ENCODE results near the gene ACAA1.

ACAA1 gene

DNA sequence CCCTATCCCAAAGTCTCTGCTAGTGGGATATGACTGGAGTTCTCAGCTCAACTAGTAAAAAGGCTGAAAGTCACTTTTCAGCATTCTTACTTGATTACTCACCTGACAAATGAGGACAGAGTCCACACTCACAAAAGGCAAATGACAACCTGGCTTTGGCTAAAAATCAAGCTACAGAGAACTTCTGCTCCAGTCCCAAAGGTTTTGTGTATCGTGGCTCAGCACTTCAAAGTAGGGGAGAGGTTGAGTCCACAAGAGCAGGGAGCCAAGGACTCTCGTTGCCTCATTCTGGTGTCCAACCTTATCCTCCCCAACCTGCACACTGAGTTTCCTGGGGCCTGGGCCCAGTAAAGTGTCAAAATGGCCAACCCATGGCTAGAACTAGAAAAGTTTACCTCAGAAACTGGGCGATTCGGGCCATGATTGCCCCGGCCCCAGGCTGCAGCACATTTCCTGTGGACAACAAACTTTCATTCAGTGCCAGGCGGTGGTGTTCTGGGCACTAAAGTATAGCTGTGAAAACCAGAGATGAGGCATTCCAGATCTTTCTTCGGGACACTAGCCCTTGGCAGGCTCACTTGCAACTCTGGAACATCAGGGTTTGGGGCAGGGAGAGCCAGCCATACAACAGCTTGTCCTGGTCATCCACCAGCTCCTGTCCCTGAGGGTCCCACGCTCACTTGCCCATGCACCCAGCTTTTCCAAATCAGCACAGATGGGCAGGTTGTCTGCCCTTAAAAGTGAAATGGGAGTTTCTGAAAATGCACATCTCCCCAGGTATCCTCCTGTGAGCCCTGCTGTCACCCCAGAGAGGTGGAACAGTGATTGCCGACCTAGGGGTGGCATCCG, 3.1 kb downstream of the ACAA1 start:
- no peak for DNase-seq

DNA sequence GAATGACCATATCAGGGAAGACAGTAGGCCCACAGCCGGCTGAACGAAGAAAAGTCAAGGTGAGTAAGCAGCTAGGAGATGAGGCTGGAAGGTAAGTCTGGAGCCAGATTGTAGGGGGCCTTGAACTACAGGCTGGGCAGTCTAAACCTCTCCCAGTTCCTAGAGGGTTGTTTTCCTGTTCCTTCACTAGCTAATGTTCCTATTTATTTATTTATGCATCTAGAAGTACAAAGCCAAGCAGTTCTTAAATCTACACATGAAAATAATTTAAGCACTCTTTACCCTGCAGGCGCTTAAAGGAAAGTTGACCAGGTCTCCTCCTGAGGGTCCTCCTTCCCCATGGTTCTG, 3.7 kb downstream of the ACAA1 start:
- no peak for DNase-seq

DNA sequence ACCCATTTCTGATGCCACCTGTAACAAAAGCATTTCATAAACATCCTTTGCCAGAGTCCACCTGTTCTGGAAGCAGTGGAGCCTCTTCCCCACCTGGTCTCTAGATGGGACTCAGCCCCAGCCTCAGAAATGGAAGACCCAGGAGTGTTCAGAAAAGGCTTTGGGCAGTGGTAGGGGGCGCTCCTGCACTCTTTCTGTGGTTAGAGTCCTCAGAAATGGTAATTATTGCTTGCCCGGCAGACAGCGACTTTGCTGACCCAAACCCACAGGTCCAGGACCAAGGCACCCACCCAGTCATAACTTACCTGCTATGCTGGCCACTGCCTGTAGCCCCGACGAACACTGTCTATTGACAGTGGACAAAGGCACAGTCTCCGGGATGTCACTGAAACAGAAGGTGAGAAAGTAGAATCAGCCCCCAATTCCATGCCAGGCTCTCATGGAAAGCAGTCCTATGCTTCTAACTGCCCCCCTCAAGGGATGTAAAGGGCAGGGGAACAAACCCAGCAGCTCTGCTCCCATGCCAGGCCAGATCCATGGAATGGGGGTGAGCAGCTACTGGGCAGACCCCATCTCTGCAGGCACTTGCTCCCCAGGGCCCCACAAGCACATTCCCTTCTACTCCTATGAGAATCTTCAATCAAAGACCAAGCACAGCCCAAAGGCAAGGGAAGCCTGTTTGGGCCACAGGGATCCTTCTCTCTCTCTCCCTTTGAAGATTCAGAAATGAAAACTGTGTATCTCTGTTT, 5.1 kb downstream of the ACAA1 start:
- no peak for DNase-seq

DNA sequence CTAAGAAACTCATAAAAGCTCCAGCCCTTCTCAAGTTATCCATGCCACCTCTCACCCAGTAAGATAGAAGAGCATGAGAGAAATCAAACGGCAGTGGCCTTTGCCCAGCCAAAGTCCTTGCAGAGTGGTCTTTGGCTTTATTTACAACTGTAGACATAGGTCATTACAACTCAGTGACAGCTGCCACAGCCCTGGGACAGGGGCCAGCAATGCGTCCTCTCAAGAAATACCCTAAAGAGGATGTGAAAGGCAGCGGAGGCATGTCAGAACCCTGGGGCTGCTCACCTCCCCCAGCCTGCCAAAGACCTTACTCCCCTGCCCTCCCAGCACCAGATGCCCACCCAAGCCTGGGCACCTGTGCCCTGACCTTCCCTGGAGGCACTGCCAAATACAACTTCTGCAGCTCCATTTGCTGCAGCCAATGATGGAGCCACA, 6.3 kb downstream of the ACAA1 start:
- DNase-seq: no peak

DNA sequence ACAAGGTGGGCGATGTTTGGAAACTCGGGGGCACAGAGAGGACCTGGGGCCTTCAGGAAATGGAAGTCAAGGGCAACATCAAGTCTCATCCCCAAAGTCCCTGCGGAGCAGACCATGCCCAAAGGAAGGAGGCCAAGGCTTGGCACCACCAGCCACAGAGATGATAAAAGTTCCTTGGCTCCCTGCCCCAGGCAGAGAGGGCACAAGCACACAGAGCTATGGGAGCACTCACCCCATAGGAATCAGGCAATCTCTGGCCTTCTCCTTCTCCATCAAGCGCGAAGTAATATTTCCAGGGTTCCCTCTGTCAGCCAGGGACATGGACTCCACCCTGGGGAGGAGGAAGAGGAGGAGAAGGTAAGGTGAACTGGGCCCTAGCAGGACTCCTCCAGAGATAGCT, 7.9 kb downstream of the ACAA1 start:
- peak; percentile 10 for DNase-seq

DNA sequence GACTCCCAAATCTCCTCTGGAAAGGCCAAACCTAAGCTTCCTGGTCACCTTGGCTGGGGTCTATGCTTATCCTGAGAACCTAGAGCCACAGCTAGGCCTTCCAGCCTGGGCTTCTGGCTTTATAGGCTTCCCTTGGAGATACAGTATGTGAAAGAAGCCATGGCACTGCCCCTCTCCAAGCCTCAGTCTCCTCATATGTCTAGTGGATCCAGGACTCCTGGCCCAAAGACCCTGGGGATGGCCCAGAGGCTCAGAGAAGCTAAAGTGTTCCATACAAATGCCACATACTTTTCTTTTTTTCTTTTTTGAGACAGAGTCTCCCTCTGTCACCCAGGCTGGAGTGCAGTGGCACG, 8.6 kb downstream of the ACAA1 start:
- peak; percentile 5 for DNase-seq

DNA sequence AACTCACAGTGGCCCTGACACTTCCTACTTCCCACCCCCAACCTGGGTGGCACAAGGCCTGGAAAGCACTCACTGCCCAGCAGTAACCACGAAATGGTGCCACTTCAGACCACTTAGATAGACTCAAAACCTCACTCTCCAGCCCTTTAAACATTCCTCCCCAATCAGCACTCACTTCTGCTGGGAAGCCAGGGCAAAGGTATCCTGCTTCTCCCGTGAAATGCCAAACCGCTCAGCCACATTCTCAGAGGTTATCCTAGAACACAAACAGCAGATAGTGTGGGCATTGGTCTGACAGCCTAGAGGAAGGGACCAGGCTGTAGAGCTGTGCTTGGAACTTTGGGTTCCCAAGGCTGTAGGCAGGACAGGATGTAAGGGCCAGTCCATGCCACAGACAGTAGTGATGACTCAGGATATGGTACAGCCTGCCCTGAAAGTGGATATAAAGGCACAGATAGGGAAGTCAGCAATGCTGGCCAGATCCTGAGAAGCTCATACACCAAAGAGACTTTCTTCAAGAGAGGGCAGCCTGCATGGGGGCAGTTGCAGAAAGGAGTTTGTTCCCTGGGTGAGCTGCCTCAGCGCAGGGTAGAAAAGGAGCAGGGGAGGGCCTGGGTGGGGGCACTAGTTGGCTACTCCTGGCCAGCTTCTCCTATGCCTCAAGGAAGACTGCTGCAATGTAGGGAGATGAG, 9.2 kb downstream of the ACAA1 start:
- peak; percentile 12 for DNase-seq

DNA sequence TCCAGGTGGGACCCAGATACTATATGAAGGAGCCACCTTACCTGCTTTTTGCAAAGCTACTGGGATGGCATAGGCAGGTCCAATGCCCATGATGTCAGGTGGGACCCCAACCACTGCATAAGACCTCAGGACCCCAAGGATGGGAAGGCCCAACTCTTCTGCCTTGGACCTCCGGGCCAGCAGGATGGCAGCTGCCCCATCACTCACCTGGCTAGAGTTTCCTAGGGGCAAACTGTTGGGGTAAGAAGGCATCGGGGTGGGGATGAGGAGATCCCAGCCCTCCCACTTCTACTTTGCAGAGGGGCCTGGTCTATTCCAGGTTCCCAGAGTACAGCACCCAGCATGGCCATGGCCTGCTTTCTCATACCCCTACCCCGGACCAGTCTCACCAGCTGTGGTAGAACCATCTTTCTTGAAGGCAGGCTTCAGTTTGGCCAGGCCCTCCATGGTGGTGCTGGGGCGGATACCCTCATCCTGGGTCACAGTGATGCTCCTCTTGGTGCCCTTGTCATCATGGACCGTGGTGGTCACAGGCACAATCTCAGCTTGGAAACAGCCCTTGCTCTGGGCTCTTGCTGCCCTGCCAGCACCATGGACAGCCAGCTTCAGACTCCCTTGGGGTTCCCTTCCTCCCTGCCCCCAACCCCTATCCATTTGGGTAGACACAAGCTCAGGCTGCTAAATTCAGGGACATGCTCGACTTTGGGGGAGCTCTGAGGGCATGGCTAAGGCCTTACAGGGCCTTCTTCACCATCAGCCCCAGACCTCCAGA, 10.6 kb downstream of the ACAA1 start:
- peak; percentile 24 for DNase-seq

DNA sequence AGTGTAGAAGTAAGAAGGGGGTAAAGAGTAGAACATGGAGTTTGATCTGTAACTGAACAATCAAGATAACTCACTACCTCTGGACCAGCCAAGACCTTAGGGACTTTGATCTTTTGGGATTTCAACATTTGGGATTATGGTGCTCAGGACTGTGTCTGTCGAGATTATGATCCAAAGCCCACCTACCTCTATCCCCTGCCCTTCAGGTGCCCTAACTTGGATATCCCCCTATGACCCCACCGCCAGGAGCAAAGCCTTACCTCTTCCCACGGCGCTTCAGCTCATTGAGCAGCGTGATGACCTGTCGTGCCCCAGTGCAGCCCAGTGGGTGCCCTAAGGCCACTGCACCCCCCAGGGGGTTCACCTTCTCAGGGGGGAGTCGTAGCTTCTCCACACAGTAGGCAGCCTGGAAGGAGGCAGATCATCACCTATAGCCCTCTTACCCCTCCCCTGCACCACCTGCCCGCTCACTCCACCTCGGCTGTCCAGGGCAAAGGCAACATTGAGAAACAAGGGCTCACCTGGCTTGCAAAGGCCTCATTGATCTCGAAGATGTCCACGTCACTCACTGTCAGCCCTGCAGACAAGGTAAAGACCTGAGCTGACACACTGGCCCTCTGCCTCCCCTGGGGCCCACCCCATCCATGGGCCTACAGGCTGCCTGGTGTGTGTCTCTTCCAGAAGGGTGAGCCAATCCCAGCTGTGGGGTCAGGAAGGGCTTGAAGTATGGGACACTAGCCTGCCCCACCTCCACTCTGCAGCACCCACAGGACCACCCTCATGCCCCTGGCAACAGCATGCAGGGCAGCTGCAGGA, 11.4 kb downstream of the ACAA1 start:
- no peak for DNase-seq

DNA sequence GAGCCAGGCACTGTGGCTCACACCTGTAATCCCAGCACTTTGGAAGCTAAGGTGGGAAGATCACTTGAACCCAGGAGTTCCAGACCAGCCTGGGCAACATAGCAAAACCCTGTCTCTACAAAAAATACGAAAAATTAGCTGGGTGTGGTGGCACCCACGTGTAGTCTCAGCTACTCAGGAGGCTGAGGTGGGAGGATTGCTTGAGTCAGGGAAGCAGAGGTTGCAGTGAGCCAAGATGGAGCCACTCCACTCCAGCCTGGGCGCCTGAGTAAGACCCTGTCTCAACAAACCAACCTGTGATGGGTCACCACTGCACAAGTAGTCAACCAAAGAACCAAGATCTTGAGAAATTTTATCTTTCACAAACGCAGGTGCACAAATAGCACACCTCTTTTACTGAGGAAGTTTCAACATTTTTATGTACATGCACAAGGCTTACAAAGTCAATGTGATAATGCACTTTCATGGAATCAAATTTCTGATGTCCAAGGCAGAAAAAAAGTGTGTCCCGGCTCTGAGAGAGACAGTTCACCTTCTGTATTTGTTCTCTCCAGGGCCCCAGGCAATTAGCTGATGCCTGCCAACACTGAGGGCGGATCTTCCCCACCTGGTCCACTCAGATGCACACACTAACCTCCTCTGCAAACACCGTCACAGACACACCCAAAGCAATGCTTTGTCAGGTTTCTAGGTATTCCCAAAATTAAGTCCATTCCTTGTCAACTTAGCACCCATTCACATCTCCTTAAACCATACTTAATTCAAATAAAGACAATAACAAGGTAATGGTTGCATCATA, 12.4 kb downstream of the ACAA1 start:
- DNase-seq: no peak

DNA sequence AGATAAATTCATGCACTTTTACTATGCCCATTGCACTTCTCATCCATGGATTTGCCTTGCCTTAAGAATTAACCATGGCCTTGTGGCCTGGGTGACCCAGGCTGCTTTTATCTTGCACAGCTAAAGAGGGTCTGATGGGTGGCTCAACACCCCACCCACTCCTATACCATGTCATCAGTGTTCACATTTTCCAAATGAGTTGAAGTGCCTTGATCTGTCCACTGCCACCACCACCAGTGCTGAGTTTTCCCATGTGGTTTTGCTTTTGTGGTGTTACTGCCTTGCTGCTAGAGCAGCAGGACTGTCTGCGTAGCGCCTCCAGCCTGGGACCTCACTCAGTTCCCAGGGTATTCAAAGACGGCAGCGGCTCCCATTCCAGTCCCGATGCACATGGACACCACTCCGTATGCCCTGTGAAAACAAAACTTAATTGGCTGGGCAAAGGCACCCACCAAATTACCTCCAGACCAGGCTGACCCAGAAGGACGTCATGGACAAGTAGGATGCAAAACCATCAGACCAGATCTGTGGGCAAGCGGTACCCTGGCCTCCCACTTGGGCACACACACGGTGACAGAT, 14.1 kb downstream of the ACAA1 start:
- DNase-seq: peak; percentile 23

DNA sequence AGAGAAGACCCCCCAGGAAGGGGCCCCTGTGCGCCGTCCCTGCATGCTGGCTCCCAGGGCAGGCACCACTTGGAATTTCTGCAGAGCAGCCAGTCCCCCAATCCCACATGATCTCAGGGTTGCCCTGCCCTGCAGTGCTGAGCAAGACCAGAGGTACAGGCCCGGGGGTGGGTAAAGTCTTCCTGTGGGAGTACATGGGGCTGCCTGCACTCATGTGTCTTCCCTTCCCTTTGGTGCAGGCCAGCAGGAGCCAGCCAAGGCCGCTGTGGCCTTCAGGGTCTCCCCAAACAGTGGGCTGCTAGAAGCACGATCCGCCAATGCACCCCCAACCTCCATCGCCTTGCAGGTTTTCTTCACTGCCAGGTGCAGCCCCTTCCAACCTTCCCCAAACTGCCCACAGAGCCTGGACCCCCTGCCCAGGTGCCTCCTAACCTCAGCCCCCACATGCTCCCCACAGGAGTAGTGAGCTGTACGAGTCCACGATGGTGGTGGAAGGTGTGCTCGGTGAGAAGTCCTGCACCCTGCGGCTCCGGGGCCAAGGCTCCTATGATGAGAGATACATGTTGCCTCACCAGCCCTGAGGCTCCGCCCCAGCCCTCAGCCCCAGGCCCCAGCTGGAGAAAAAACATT, 15.0 kb downstream of the ACAA1 start:
- peak; percentile 27 for DNase-seq

DNA sequence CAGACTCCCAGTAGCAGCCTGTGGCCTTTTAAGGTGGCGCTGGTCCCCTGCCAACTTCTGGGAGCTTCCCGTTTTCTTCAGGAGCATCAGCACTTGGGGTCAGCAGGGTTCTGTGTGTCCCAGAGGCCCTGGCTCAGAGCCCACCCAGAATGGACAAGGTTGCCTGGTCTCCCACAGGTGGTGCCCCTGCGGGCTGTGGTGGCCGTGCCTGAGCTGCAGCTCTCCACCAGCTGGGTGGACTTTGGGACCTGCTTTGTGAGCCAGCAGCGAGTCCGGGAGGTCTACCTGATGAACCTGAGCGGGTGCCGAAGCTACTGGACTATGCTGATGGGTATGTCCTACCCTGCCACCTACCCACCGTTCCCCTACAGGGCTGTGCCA, 15.5 kb downstream of the ACAA1 start:
- no peak for DNase-seq

DNA sequence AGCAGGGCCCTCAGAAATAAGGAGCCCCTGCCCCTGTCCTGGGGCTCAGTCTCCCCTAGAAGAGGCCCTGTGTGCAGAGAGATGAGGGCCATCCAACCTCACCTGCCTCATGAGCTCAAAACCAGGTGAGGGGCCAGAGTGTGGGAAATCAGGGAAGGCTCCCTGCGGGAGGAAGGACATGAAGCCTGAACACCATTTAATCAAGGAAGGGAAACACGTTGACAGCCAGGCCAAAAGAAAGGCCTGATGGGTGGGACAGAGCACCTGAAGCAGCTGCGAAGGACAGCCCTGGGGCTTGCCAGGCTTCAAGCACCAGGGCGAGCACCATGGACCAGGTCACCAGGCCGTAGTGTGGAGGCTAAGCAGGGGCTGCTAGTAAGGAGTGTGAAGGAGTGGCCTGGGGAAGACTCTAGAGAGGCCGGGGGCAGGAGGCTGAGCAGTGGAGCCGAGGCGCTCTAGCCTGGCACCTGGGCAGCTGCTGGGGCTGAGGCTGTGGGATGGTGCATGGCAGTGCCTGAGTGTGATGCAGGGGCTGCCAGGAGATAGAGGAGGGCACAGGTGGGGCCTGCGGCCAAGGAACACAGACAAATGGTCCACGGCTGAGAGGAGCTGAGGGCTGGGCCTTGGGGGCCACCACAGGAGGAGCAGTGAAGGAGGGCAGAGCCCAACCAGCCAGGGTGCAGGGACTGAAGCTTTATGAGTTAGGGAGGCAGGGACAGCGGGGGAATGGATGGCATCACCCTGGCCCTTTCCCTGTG, 16.1 kb downstream of the ACAA1 start:
- no peak for DNase-seq

DNA sequence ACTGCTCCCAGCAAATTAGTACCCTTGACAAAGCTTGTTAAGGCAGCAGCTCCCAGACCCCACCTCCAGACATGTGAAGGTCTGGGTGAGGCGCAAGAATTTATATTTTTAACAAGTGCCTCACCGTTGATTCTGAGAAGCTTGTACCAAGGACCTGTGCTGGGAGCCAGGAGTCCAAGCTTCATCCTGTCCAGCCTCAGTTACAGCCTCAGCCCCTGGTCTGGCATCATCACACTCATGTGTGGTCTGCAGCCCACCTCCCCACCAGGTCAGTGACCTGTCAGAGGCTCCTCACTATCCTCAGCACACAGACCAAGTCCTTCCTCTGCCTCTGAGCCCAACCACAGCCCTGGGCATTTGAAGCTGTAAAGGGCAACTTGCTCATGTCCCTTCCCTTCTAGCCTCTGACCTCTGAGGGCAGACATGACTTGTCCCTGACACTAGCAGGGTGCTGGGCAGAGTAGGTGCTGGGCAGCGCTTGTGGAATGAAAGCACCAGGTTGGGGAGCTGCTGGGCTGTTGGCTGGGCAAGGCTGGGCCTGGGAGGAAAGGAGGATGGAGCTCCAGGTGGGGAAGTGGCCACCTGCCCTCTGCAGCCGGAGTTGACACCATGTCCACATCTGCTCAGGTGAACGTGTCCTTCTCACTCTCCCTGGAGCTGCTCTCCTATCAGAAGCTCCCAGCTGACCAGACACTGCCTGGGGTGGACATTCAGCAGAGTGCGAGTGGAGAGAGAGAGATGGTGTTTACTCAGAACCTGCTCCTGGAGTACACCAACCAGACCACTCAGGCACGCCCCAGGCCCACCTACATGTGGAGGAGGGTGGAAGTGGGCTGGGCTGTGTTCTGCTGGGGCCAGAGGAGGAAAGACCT, 16.9 kb downstream of the ACAA1 start:
- DNase-seq: no peak

DNA sequence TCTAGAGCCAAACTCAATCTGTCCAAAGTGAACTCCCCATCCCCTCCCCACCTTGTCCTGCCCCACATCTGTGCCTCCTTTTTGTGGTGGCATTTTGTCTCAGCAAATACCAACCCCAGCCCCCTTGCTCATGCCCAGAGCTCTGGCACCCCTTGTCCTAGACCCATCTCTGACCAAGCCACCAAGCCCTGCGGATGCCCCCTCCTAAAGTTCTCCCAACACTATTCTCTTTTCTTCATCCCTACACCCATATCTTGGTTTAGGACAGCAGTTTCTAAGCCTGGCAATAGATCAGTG, 17.7 kb downstream of the ACAA1 start:
- DNase-seq: no peak

DNA sequence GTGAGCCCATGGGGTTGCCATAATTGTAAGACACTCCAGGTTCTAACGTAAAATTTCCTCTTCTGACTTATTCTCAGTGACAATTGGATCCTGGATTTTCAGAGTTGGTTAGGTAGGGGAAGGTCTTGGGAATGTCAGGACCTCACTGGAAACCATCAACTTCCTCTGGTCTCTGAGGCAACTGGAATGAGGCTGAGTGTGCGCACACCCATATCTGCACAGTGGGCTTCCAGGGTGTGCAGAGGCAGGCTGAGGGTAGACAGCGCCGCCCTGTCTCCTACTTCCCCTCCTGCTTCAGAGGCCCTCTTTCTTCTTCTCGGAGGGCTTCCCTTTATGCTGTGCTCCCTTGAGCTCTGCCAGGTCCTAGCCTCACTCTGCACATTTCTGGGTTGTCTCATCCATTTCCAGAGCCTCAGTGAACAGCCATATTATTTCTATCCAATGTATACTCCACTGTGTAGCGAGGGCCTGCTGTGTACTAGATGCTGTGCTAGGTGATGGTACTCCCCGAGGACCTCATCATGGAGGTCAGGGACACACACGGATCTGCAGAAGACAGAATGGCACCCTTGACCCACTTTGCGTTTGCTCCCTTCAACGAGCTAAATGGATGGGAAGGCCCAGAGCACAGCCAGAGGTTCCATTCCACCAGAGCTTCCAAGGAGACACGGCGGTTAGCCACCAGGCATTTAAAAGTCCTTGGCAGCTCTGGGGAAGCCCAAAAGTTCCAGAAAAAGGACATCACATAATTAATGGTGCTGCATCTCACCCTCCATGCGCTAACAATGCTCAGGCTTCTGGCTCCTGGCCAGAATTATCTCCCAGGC, 18.3 kb downstream of the ACAA1 start:
- DNase-seq: no peak

Data from right forelimb (tissue), 1 donor.